ENCODE measurements around the gene NKIRAS2.

Gene NKIRAS2

GRCh38 chr17:42031584-42031983 lies 11.7 kb downstream of the NKIRAS2 start:
- TF ChIP-seq REST (IDR thresholded peaks at IDR 0.05; ENCODE audit: low read depth) (no peak), MAX (IDR thresholded peaks at IDR 0.05) (no peak), FOXM1 (IDR thresholded peaks at IDR 0.05; ENCODE audit: borderline replicate concordance, low read depth) (no peak), TEAD4 (IDR thresholded peaks at IDR 0.05) (no peak), EP300 (IDR thresholded peaks at IDR 0.05; ENCODE audit: borderline replicate concordance) (no peak), USF1 (IDR thresholded peaks at IDR 0.05) (no peak), NFIC (IDR thresholded peaks at IDR 0.05) (no peak), TAF1 (IDR thresholded peaks at IDR 0.05; ENCODE audit: low read depth) (no peak)

- TF ChIP-seq TEAD4 (IDR thresholded peaks at IDR 0.05): no peak
- no peak for TF ChIP-seq EGR1 (IDR thresholded peaks at IDR 0.05)
- TF ChIP-seq EP300 (IDR thresholded peaks at IDR 0.05; ENCODE audit: borderline replicate concordance): no peak
- TF ChIP-seq REST (IDR thresholded peaks at IDR 0.05; ENCODE audit: low read depth): no peak
- TF ChIP-seq USF1 (IDR thresholded peaks at IDR 0.05): no peak
- no peak for TF ChIP-seq FOXM1 (IDR thresholded peaks at IDR 0.05; ENCODE audit: borderline replicate concordance, low read depth)
- no peak for TF ChIP-seq TCF12 (IDR thresholded peaks at IDR 0.05; ENCODE audit: low read depth)
- no peak for TF ChIP-seq TAF1 (IDR thresholded peaks at IDR 0.05; ENCODE audit: low read depth)
- TF ChIP-seq ZBTB7A (IDR thresholded peaks at IDR 0.05; ENCODE audit: low read depth): no peak
- TF ChIP-seq CEBPB (IDR thresholded peaks at IDR 0.05): no peak
- no peak for TF ChIP-seq MAX (IDR thresholded peaks at IDR 0.05)
- TF ChIP-seq CREB1 (IDR thresholded peaks at IDR 0.05; ENCODE audit: low read depth): no peak
- no peak for TF ChIP-seq RAD21 (IDR thresholded peaks at IDR 0.05; ENCODE audit: low read depth)
- TF ChIP-seq YY1 (IDR thresholded peaks at IDR 0.05; ENCODE audit: low read depth): no peak
- no peak for TF ChIP-seq NFIC (IDR thresholded peaks at IDR 0.05)
Observed at GRCh38 chr17:42034059-42034458, 14.2 kb downstream of the NKIRAS2 start.

GRCh38 chr17:42038221-42038973 lies 18.5 kb downstream of the NKIRAS2 start:
- no peak for TF ChIP-seq RAD21 (IDR thresholded peaks at IDR 0.05; ENCODE audit: low read depth)
- TF ChIP-seq TCF12 (IDR thresholded peaks at IDR 0.05; ENCODE audit: low read depth): no peak
- TF ChIP-seq EGR1 (IDR thresholded peaks at IDR 0.05): no peak
- no peak for TF ChIP-seq NFIC (IDR thresholded peaks at IDR 0.05)
- no peak for TF ChIP-seq ZBTB7A (IDR thresholded peaks at IDR 0.05; ENCODE audit: low read depth)
- TF ChIP-seq EP300 (IDR thresholded peaks at IDR 0.05; ENCODE audit: borderline replicate concordance): no peak
- no peak for TF ChIP-seq REST (IDR thresholded peaks at IDR 0.05; ENCODE audit: low read depth)
- TF ChIP-seq FOXM1 (IDR thresholded peaks at IDR 0.05; ENCODE audit: borderline replicate concordance, low read depth): no peak

- TF ChIP-seq MAX (IDR thresholded peaks at IDR 0.05) (no peak), TEAD4 (IDR thresholded peaks at IDR 0.05) (no peak), ZBTB7A (IDR thresholded peaks at IDR 0.05; ENCODE audit: low read depth) (no peak), YY1 (IDR thresholded peaks at IDR 0.05; ENCODE audit: low read depth) (no peak), EGR1 (IDR thresholded peaks at IDR 0.05) (no peak), EP300 (IDR thresholded peaks at IDR 0.05; ENCODE audit: borderline replicate concordance) (no peak), TAF1 (IDR thresholded peaks at IDR 0.05; ENCODE audit: low read depth) (no peak), FOXM1 (IDR thresholded peaks at IDR 0.05; ENCODE audit: borderline replicate concordance, low read depth) (no peak), CREB1 (IDR thresholded peaks at IDR 0.05; ENCODE audit: low read depth) (no peak), TCF12 (IDR thresholded peaks at IDR 0.05; ENCODE audit: low read depth) (no peak), CEBPB (IDR thresholded peaks at IDR 0.05) (no peak), REST (IDR thresholded peaks at IDR 0.05; ENCODE audit: low read depth) (no peak), NFIC (IDR thresholded peaks at IDR 0.05) (no peak), USF1 (IDR thresholded peaks at IDR 0.05) (no peak), RAD21 (IDR thresholded peaks at IDR 0.05; ENCODE audit: low read depth) (no peak)
Observed at GRCh38 chr17:42039794-42040763, 20.2 kb downstream of the NKIRAS2 start.

All from Ishikawa (cell line).